SK-N-MC (cell line): Measurements from ENCODE around the gene ISM1.

ENCODE experiments used
- EZH2 ChIP-seq: fragments of 200-600 bp; sonication (generic); IDR thresholded peaks from one replicate; pipeline ENCODE4 v1.6.1; 2017; ENCODE audit warnings: antibody characterized with exemption
- FOXP2 ChIP-seq: optimal IDR thresholded peaks from 2 replicates; pipeline ENCODE3; 2011; ENCODE audit warnings: mild to moderate bottlenecking, moderate library complexity; ENCODE audit not compliant: insufficient read depth; ENCODE audit errors: extremely low read length, control extremely low read depth
- POLR2AphosphoS5 ChIP-seq: IDR thresholded peaks from 2 replicates; pipeline ENCODE4 v1.6.1; 2012; ENCODE audit warnings: mild to moderate bottlenecking, low read depth, low read length, borderline replicate concordance

- TF ChIP-seq POLR2AphosphoS5 = no peak
- no peak for TF ChIP-seq EZH2
- TF ChIP-seq FOXP2 = no peak
Observed at GRCh38 chr20:13336308-13337089, 115.4 kb downstream of the ISM1 start.
